CD14-positive monocyte (primary cell): ENCODE measurements around the gene LILRA5. TPM values are rescaled to one million over a fixed set of nuclear protein-coding genes. Genes with fewer than 3 reads are reported as not detected.
A peak's percentile ranks its signal among the peaks of the same experiment; 100 is the strongest.
"Not testable (repeated sequence)": the region's sequence is repeated elsewhere in the genome, so short reads cannot be mapped to it uniquely, and the experiment has no call there.

Experiments
- DNase-seq, 3 donors: peaks; one replicate each; pipeline ENCODE4 v3.0.0-alpha.2; 2011 to 2022
- H2AFZ ChIP-seq: 2 replicates; pipeline ENCODE4 v1.6.0; 2012; ENCODE audit warnings: mild to moderate bottlenecking, low read depth, low read length, inconsistent platforms; ENCODE audit not compliant: insufficient read depth, poor library complexity, severe bottlenecking
- H3K27ac ChIP-seq, 2 donors: 1 replicate in 1 of 2; 2 replicates in 1 of 2; pipeline ENCODE4 v1.5.1; 2012 to 2013; ENCODE audit warnings: low read length in 2 of 2, control low read depth in 1 of 2, inconsistent platforms in 1 of 2, low read depth in 1 of 2, mild to moderate bottlenecking in 1 of 2
- H3K27me3 ChIP-seq, 2 donors: one replicate each; pipeline versions ENCODE4 v1.6.0 to v1.6.1; 2011 to 2013; ENCODE audit warnings: low read length in 2 of 2; ENCODE audit not compliant: control insufficient read depth in 2 of 2, insufficient read depth in 2 of 2
- H3K36me3 ChIP-seq, 2 donors: replicated peaks in 1 of 2; 1 replicate in 1 of 2; 2 replicates in 1 of 2; pipeline versions ENCODE4 v1.5.1 to v1.6.1; 2012 to 2013; ENCODE audit warnings: low read length in 2 of 2, control low read depth in 1 of 2, inconsistent platforms in 1 of 2, mild to moderate bottlenecking in 1 of 2; ENCODE audit not compliant: insufficient read depth in 2 of 2, control insufficient read depth in 1 of 2
- H3K4me1 ChIP-seq, 2 donors: 1 replicate in 1 of 2; 2 replicates in 1 of 2; pipeline versions ENCODE4 v1.5.1 to v1.6.1; 2012 to 2013; ENCODE audit warnings: low read length in 2 of 2, control low read depth in 1 of 2, inconsistent platforms in 1 of 2, mild to moderate bottlenecking in 1 of 2, moderate library complexity in 1 of 2; ENCODE audit not compliant: insufficient read depth in 2 of 2, control insufficient read depth in 1 of 2
- H3K4me2 ChIP-seq: replicated peaks from 2 replicates; pipeline ENCODE3; 2012; ENCODE audit warnings: low read length, moderate library complexity, mild to moderate bottlenecking; ENCODE audit not compliant: poor library complexity, severe bottlenecking; ENCODE audit errors: extremely low read depth
- H3K4me3 ChIP-seq, 3 experiments: fragments of 200-600 bp in 1 of 3; sonication (generic) in 1 of 3; replicated peaks in 1 of 3; 1 replicate in 2 of 3; 2 replicates in 1 of 3; pipeline ENCODE4 v1.5.1; 2011 to 2013; ENCODE audit warnings: low read length in 3 of 3, mild to moderate bottlenecking in 3 of 3, control low read depth in 2 of 3, low read depth in 2 of 3, inconsistent platforms in 1 of 3, moderate library complexity in 1 of 3
- H3K79me2 ChIP-seq: 2 replicates; pipeline ENCODE4 v1.6.0; 2012; ENCODE audit warnings: mild to moderate bottlenecking, control low read depth, inconsistent platforms, low read length, moderate library complexity; ENCODE audit not compliant: insufficient read depth
- H3K9ac ChIP-seq: 2 replicates; pipeline ENCODE4 v1.6.0; 2017; ENCODE audit warnings: low read length, mild to moderate bottlenecking; ENCODE audit not compliant: insufficient read depth, poor library complexity, severe bottlenecking
- H3K9me3 ChIP-seq, 2 donors: replicated peaks in 1 of 2; 1 replicate in 1 of 2; 2 replicates in 1 of 2; pipeline versions ENCODE4 v1.5.1 to v1.6.1; 2012 to 2013; ENCODE audit warnings: low read length in 2 of 2, control low read depth in 1 of 2; ENCODE audit not compliant: control insufficient read depth in 1 of 2, insufficient read depth in 1 of 2
- H4K20me1 ChIP-seq: 2 replicates; pipeline ENCODE4 v1.6.0; 2012; ENCODE audit warnings: mild to moderate bottlenecking, low read length, control low read depth, moderate library complexity; ENCODE audit not compliant: insufficient read depth
- H3K27ac Mint-ChIP-seq, 7 donors: one replicate each; pipeline ENCODE4 v1.8.0; 2020; ENCODE audit warnings: mild to moderate bottlenecking in 7 of 7, mixed read lengths in 7 of 7, moderate library complexity in 6 of 7, inconsistent platforms in 2 of 7
- H3K27me3 Mint-ChIP-seq, 3 donors: one replicate each; pipeline ENCODE4 v1.8.0; 2021 to 2022; ENCODE audit warnings: low read depth in 3 of 3, mild to moderate bottlenecking in 3 of 3, mixed read lengths in 3 of 3, moderate library complexity in 3 of 3, inconsistent platforms in 1 of 3
- H3K36me3 Mint-ChIP-seq, 2 donors: one replicate each; pipeline ENCODE4 v1.8.0; 2020; ENCODE audit warnings: mixed read lengths in 2 of 2, inconsistent platforms in 1 of 2, mild to moderate bottlenecking in 1 of 2
- H3K4me1 Mint-ChIP-seq: one replicate; pipeline ENCODE4 v1.8.0; 2020; ENCODE audit warnings: mild to moderate bottlenecking, mixed read lengths
- H3K4me3 Mint-ChIP-seq, 2 donors: one replicate each; pipeline ENCODE4 v1.8.0; 2020; ENCODE audit warnings: mild to moderate bottlenecking in 2 of 2, mixed read lengths in 2 of 2, moderate library complexity in 1 of 2
- H3K9me3 Mint-ChIP-seq, 7 donors: one replicate each; pipeline ENCODE4 v1.8.0; 2020 to 2022; ENCODE audit warnings: mixed read lengths in 7 of 7, mild to moderate bottlenecking in 6 of 7, moderate library complexity in 6 of 7, inconsistent platforms in 2 of 7
- CTCF ChIP-seq: fragments of 200-600 bp; IDR thresholded peaks from one replicate; pipeline ENCODE4 v1.8.0; 2022; ENCODE audit warnings: antibody characterized with exemption, mild to moderate bottlenecking
- WGBS: methylation state at CpG from one replicate; pipeline ENCODE4 v1.1.5; 2013; ENCODE audit warnings: missing lambda C conversion rate; ENCODE audit not compliant: insufficient coverage; 5-methylcytosine and 5-hydroxymethylcytosine counted together
- intact Hi-C, 2 donors: fragments of 100-400 bp; cut with micrococcal nuclease; formaldehyde crosslinking; loops; one replicate each; pipeline versions ENCODE4 v1.15.0 to v1.15.1; 2023
- polyA plus RNA-seq, 3 donors: library from polyadenylated mRNA; depleted of rRNA in 1 of 3; unstranded in 2 of 3; stranded (reverse) in 1 of 3; fragments of 300-500 nt in 2 of 3; fragments of >200 nt in 1 of 3; fragmentation: Illumina TruSeq in 2 of 3; gene quantifications; 1 replicate in 2 of 3; 2 replicates in 1 of 3; pipeline ENCODE4 v1.2.3, GENCODE V29; 2012 to 2021

LILRA5 gene
- polyA plus RNA-seq, 3 donors = 348 to 580 (median 516) TPM

GRCh38 chr19:54294539-54294938, 18.4 kb downstream of the LILRA5 start:
- Histone ChIP-seq H3K27me3 (peaks cover 2 to 11% of the 10 kb centered on the region in 2 donors), H2AFZ (no peak overlapping the region), H4K20me1 (no peaks in the 10 kb centered on the region), H3K79me2 (no peaks in the 10 kb centered on the region), H3K36me3 (peaks cover 0 to 9% of the 10 kb centered on the region in 2 donors), H3K27ac (no peak overlapping the region), H3K4me2 (no peak overlapping the region), H3K9ac (no peak overlapping the region), H3K9me3 (no peaks in the 10 kb centered on the region), H3K4me3 (no peak overlapping the region), H3K4me1 (peaks cover 32 to 35% of the 10 kb centered on the region in 2 donors)
- Mint-ChIP-seq H3K27me3 (peaks cover 18 to 19% (median 19%) of the 10 kb centered on the region in 3 donors), H3K27ac (peak overlapping the region in 1 of 7 donors; percentile 28), H3K9me3 (peaks cover 0 to 10% (median 3%) of the 10 kb centered on the region in 7 donors), H3K36me3 (no peaks in the 10 kb centered on the region), H3K4me3 (no peak overlapping the region), H3K4me1 (peaks cover 37% of the 10 kb centered on the region)
- intact Hi-C loops = loop anchor here in 1 of 2 donors (5.0 kb wide), 1 partner anchor 37 kb away; the partner anchor contains the start of gene LILRB5
- WGBS = 90% methylated on average over 3 of the region's 6 CpGs
- TF ChIP-seq CTCF = no peak
- no peak for DNase-seq

GRCh38 chr19:54289160-54289559, 23.8 kb downstream of the LILRA5 start:
- Mint-ChIP-seq H3K27ac (peak overlapping the region in 2 of 7 donors; percentile 10 to 75), H3K27me3 (peaks cover 14 to 21% (median 16%) of the 10 kb centered on the region in 3 donors), H3K4me1 (peaks cover 51% of the 10 kb centered on the region), H3K4me3 (peak overlapping the region in 1 of 2 donors; percentile 39)
- not testable (repeated sequence) for H3K9me3 Mint-ChIP-seq, H3K79me2 ChIP-seq, H2AFZ ChIP-seq, H3K9ac ChIP-seq, H3K9me3 ChIP-seq, H3K4me2 ChIP-seq, H4K20me1 ChIP-seq, H3K36me3 Mint-ChIP-seq, H3K36me3 ChIP-seq
- peak in 1 of 3 donors; percentile 37 for DNase-seq
- intact Hi-C loops = loop anchor here in 1 of 2 donors (10.0 kb wide), 1 partner anchor 46 kb away; the partner anchor contains the start of gene LILRA4
- 36% methylated on average over 2 of the region's 8 CpGs for WGBS
- peaks cover 41 to 52% of the 10 kb centered on the region in 2 donors for H3K4me1 ChIP-seq
- H3K27me3 ChIP-seq = peaks cover 2 to 11% of the 10 kb centered on the region in 2 donors
- peak overlapping the region; percentile 26 to 31 for H3K27ac ChIP-seq
- peak overlapping the region in 1 of 3 experiments; percentile 17 for H3K4me3 ChIP-seq
